ENCODE measurements around the gene TGFB1. TPM values are rescaled to one million over a fixed set of nuclear protein-coding genes. Genes with fewer than 3 reads are reported as not detected.

TGFB1 gene
- polyA plus RNA-seq, 1 of the 3 experiments (the other 2 are of a cell fraction) = 25.5 TPM

GRCh38 chr19:41288673-41289530 is 64.8 kb downstream of the TGFB1 start:
- DNase-seq = no peak
- no peak overlapping the region for H3K4me3 ChIP-seq (ENCODE audit: low read depth in 2 of 2, low read length in 1 of 2)
- H3K4me1 ChIP-seq (ENCODE audit: control insufficient read depth in 1 of 2, insufficient read depth in 2 of 2, low read depth in 1 of 2, low read length in 1 of 2) = no peaks in the 10 kb centered on the region
- ChIA-PET CTCF (interaction anchor here (12.4 kb wide), 1 partner anchor 18 kb away, joined by 105 read pairs; no protein-coding TSS in a partner anchor), POLR2A (no interaction called here)
- H3K4me2 ChIP-seq = no peak overlapping the region
- H3K27ac ChIP-seq (ENCODE audit: low read depth in 2 of 2, low read length in 1 of 2) = no peak overlapping the region
- 97% methylated on average over 3 of the region's 3 CpGs for WGBS (ENCODE audit: low lambda C conversion rate)
- H3K9me2 ChIP-seq = no peaks in the 10 kb centered on the region
- H3K9ac ChIP-seq = no peak overlapping the region
- H3F3A ChIP-seq (replicated peaks; ENCODE audit: insufficient read depth) = peaks cover 3% of the 10 kb centered on the region
- no peaks in the 10 kb centered on the region for H3K9me3 ChIP-seq
- no peak overlapping the region for H2AFZ ChIP-seq (ENCODE audit: low read depth)
- no peaks in the 10 kb centered on the region for H3K27me3 ChIP-seq (ENCODE audit: insufficient read depth)
- H3K79me2 ChIP-seq (ENCODE audit: insufficient read depth) = peaks cover 42% of the 10 kb centered on the region; the same call in 1 of the 2 replicates
- TF ChIP-seq ELF1 (IDR thresholded peaks at IDR 0.05) (no peak), RXRA (IDR thresholded peaks at IDR 0.05; ENCODE audit: borderline replicate concordance, low read depth) (no peak), GABPA (IDR thresholded peaks at IDR 0.05; ENCODE audit: low read depth) (no peak), NRF1 (IDR thresholded peaks at IDR 0.05; ENCODE audit: low read depth, low read length) (no peak), TAF1 (IDR thresholded peaks at IDR 0.05; ENCODE audit: borderline replicate concordance, low read depth, low read length) (no peak), MXI1 (IDR thresholded peaks at IDR 0.05; ENCODE audit: low read depth, low read length) (no peak), RCOR1 (IDR thresholded peaks at IDR 0.05; ENCODE audit: low read length) (no peak), ZBTB33 (IDR thresholded peaks at IDR 0.05; ENCODE audit: borderline replicate concordance, low read depth) (no peak), FOSL2 (IDR thresholded peaks at IDR 0.05; ENCODE audit: borderline replicate concordance, low read depth) (no peak), IRF3 (IDR thresholded peaks at IDR 0.05; ENCODE audit: low read depth, low read length) (no peak), CTCF (IDR thresholded peaks at IDR 0.05) (no peak), TEAD4 (IDR thresholded peaks at IDR 0.05; ENCODE audit: borderline replicate concordance, insufficient read depth) (no peak), SMC3 (IDR thresholded peaks at IDR 0.05; ENCODE audit: low read depth, low read length) (no peak), RFX5 (IDR thresholded peaks at IDR 0.05; ENCODE audit: low read length) (no peak), RAD21 (IDR thresholded peaks at IDR 0.05; ENCODE audit: low read length) (no peak)
- TF ChIP-seq, protein P1, sequence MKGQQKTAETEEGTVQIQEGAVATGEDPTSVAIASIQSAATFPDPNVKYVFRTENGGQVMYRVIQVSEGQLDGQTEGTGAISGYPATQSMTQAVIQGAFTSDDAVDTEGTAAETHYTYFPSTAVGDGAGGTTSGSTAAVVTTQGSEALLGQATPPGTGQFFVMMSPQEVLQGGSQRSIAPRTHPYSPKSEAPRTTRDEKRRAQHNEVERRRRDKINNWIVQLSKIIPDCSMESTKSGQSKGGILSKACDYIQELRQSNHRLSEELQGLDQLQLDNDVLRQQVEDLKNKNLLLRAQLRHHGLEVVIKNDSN (IDR thresholded peaks at IDR 0.05; ENCODE audit: borderline replicate concordance, low read depth) = no peak
- peaks cover 72 to 88% of the 10 kb centered on the region in 2 experiments for H3K36me3 ChIP-seq (replicated peaks in 1 of 2; ENCODE audit: control insufficient read depth in 1 of 2, insufficient read depth in 2 of 2, low read length in 1 of 2)
- H4K20me1 ChIP-seq (ENCODE audit: insufficient read depth) = no peaks in the 10 kb centered on the region

Small RNAs within 50 kb of the gene (small RNA-seq; reads per million reads assigned to genes)
- gene RN7SL34P = 0 reads per million in 7 experiments

Other genes starting within 250 kb of the TGFB1 start
- gene CYP2F1, start 239.5 kb downstream of the TGFB1 start, polyA plus RNA-seq (2012; rRNA removed) = not detected in 2 replicates
- gene CYP2S1, start 160.7 kb downstream of the TGFB1 start, polyA plus RNA-seq (2012; rRNA removed) = 0.50 and 0.67 TPM in 2 replicates
- gene AXL, start 134.7 kb downstream of the TGFB1 start, polyA plus RNA-seq (2012; rRNA removed) = 78.8 and 82.6 TPM in 2 replicates
- gene HNRNPUL1, start 89.5 kb downstream of the TGFB1 start, polyA plus RNA-seq (2012; rRNA removed) = 34.2 and 41.5 TPM in 2 replicates
- 8.7 and 9.6 TPM in 2 replicates for gene CCDC97, start 43.8 kb downstream of the TGFB1 start, polyA plus RNA-seq (2012; rRNA removed)
- 9.0 and 13.3 TPM in 2 replicates for gene B9D2, start 10.2 kb upstream of the TGFB1 start, polyA plus RNA-seq (2012; rRNA removed)
- 5.1 and 5.7 TPM in 2 replicates for gene TMEM91, start 22.6 kb upstream of the TGFB1 start, polyA plus RNA-seq (2012; rRNA removed)
- gene EXOSC5, start 43.4 kb upstream of the TGFB1 start, polyA plus RNA-seq (2012; rRNA removed) = 71.3 and 74.1 TPM in 2 replicates
- gene BCKDHA, start 43.9 kb upstream of the TGFB1 start, polyA plus RNA-seq (2012; rRNA removed) = 16.3 and 30.9 TPM in 2 replicates
- gene B3GNT8, start 73.5 kb upstream of the TGFB1 start, polyA plus RNA-seq (2012; rRNA removed) = not detected in 2 replicates
- 70.2 and 71.4 TPM in 2 replicates for gene DMAC2, start 86.0 kb upstream of the TGFB1 start, polyA plus RNA-seq (2012; rRNA removed)
- gene ERICH4, start 89.2 kb upstream of the TGFB1 start, polyA plus RNA-seq (2012; rRNA removed) = not detected in 2 replicates
- gene CEACAM21, start 222.2 kb upstream of the TGFB1 start, polyA plus RNA-seq (2012; rRNA removed) = not detected in 2 replicates

Data from SK-N-SH (cell line).